Testis (tissue), 2 donors: ENCODE results near the gene PACS1.
A peak's percentile ranks its signal among the peaks of the same experiment; 100 is the strongest.

Source experiments
- CTCF ChIP-seq, 3 experiments: fragments of 450-650 bp in 2 of 3; fragments of 200-600 bp in 1 of 3; sonication (generic) in 1 of 3; IDR thresholded peaks; one replicate each; pipeline ENCODE4 v1.5.1; 2016 to 2019; ENCODE audit warnings: antibody characterized with exemption in 3 of 3, mild to moderate bottlenecking in 2 of 3, moderate library complexity in 1 of 3
- POLR2A ChIP-seq: fragments of 450-650 bp; IDR thresholded peaks from one replicate; pipeline ENCODE4 v1.6.1; 2017; ENCODE audit warnings: antibody characterized with exemption, mild to moderate bottlenecking, moderate library complexity

GRCh38 chr11:66267379-66268243 lies 197.5 kb downstream of the PACS1 start:
- no peak for TF ChIP-seq POLR2A
- peak in 2 of 3 experiments; percentile 11 to 19 for TF ChIP-seq CTCF (IDR thresholded peaks at IDR 0.05)
